IPS DF 19.7 (cell line): ENCODE data around the gene REG4.

ENCODE experiments used
- DNase-seq: peaks from one replicate; pipeline ENCODE4 v3.0.0-alpha.2; 2013; ENCODE audit warnings: low read depth, low spot score

Gene REG4

DNA sequence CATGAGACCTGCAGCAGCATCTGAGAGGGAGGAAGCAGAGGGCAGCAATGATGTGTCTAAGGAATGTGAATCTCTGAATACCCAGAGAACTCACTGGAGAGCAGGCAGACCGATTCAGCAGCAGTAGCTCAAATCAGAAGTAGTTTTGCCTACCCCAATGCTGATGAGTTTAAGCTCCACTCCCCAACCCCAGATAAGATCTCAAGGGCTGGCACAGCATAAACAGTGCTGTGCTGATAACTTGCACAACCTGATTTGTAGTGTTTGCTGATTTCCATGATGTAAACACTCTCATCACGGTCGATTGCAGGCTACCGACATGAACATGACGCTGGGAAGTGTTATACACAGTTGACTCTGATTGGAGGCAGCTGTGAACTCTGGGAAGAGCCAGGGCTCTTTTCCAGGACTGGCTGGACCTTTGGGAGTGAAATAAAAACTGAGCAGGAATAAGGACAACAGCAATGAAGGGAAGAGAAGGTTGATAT is 31.3 kb downstream of the REG4 start:
- DNase-seq = no peak

GRCh38 chr1:119778886-119779560 is 32.2 kb downstream of the REG4 start:
- no peak for DNase-seq

GRCh38 chr1:119778359-119778758 is 32.9 kb downstream of the REG4 start:
- DNase-seq = no peak

- no peak for DNase-seq
These were observed 36.3 kb downstream of the REG4 start for GRCh38 chr1:119774746-119775490.

DNA sequence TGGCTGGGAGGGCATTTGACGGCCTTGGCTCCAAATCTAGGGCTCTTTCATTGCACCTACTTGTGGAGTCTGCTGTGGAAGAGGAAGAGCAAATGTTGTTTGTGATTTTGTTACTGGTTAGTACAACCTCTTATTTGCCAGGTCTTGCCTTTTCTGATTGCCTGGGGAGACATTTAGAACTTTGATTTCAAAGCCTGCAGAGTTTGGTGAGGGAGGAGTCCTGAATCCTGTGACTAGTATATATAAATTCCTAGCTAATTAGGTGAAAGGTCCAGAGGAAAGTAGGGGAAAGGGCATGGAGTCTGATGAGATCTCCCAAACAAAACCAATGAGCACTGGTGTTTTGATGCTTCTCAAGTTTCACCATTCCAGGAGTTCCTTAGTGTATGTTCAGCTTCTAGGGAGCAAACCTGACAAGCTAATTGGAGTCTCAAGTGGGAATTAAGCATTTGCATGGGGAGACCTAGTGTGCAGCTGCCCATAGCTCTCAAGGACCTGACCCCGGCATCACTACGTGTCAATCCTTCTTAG is 37.5 kb downstream of the REG4 start:
- no peak for DNase-seq

GRCh38 chr1:119772298-119772697 is 39.0 kb downstream of the REG4 start:
- no peak for DNase-seq

GRCh38 chr1:119771770-119772169 is 39.5 kb downstream of the REG4 start:
- DNase-seq = no peak

GRCh38 chr1:119771016-119771415 is 40.2 kb downstream of the REG4 start:
- no peak for DNase-seq

DNA sequence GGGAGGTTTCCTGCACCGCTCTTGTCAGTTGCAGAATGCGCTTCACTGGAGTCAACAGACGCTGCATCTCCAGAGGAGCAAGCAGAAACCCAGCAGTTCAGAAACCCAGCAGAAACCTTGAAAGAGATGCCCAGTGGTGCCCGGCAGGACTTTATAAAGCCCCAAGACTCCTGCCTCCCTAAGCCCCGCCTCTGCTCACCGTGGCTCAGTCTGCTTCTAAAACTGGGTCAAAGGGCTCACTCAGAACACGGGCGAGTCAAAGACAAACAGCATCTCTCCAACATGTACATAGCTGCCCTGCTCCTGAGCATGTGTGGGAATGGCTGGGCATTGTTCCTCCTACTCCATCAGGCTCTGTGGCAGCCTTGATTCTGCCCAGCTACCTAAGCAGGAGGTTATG is 42.5 kb downstream of the REG4 start, which contains the start of gene HMGCS2:
Gene HMGCS2 (minus strand): TSS at position 128 of the 400 bp plus-strand sequence. CDS start 61 bp downstream, at position 67.
- DNase-seq = no peak

DNA sequence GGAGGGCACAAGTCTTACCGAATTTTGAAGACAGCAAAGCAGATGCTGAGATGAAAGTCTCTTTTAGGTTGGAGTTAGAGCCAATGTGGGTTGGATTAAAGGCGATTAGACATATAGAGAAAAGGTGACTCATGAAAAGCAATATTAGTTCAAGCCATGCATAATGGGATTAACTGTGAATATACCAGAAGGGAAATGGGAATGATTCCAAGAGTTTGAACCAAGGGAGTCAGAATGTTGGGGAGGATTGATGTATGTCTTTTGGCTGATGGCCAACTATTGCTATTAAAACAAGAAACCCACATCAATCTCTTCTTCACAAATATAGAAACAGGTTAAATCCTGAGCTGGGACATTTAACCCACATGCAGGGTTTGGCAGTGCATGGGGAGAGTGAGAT is 43.8 kb downstream of the REG4 start:
- DNase-seq = no peak

GRCh38 chr1:119766374-119766794 is 44.9 kb downstream of the REG4 start:
- no peak for DNase-seq

DNA sequence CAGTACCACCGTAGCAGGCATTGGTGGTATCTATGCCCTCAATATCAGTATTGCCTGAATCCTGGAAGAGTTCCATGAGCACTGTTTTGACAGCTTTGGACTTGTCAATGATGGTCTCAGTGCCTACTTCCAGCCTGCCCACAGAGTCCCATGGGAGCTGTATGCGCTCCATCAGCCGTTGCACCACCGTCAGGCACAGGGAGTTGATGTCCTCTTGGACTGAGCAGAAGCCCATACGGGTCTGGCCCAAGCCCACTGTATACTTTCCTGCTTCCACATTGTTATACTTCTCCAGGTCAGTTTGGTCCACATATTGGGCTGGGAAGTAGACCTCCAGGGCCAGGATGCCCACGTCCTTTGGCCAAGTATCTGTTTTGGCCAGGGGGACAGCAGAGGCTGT is 47.0 kb downstream of the REG4 start:
- DNase-seq = no peak

DNA sequence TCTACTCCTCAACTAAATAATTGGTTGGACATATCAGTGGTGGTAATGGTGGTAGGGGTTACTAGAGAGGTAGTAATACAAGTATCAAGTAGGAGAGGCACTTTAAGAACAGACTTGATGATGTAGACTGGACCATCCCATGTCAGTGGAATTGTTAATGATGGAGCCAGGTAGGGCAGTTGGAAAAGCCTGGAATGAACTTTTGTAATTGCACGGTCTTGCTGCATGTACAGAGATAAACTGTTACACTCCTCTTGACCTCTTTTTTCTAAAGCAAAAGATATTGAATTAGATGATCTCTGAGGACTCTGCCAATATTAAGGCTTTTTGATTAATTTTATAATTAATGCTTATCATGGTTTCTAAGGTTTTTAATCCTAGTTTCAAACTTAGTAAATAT is 48.3 kb downstream of the REG4 start:
- DNase-seq = no peak

DNA sequence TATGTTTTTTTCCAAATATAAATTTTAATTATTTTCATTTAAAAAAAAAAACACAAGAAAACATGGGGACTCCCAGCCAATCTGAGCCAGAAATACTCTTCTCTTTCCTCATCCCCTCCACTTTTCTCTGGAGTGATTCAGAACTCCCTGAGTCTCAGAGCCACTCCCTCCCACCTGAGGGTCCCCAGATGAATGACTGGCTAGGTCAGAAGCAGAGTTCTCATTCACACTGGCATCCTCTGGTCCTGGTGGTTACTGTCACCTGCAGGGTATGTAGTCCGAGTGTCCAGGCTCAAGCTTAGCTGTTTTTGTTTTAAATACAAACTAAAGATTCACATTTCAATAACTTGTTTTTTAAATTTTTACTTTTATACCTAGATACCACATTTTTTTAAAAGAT is 48.9 kb downstream of the REG4 start:
- no peak for DNase-seq

DNA sequence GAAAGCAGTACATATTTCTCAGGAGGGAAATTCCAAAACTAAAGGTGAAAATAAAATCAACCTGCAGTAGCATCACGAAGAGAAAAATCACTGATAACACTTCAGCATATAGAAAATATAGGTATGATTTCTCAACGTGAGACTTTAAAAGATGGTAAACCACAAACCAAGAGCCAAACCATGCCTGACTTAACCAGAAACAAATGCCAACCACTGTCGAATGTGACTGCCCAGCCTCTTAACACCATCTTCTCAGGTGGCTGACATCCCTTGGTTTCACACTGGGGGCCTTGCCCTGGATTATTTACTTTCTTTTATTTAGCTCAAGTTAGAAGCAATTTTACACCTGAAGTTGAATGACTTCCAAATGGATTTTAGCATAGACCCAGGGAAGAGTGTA is 52.7 kb downstream of the REG4 start:
- no peak for DNase-seq

GRCh38 chr1:119752592-119752991 is 58.7 kb downstream of the REG4 start:
- no peak for DNase-seq

- DNase-seq = no peak
These were observed 63.2 kb downstream of the REG4 start for GRCh38 chr1:119748040-119748439.

DNA sequence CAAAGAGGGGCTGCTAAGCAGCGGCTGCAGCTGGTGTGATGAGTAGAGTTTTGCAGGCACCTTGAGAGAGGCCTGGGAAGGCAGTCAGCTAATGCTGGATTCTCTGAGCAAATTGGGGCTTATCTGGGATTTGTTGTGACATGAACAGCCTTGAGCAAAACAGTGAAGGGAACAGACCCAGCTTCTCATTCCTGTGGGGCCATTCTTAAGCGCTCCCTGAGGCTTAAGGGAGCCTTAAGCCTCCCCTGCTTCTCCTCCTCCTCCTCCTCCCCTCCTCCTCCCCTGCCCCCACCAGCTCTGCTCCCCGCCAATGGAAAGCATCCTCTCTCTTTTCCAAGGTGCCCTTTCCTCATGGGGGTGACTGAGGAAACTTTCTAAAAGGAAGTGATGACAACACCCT is 63.8 kb downstream of the REG4 start:
- DNase-seq = no peak

DNA sequence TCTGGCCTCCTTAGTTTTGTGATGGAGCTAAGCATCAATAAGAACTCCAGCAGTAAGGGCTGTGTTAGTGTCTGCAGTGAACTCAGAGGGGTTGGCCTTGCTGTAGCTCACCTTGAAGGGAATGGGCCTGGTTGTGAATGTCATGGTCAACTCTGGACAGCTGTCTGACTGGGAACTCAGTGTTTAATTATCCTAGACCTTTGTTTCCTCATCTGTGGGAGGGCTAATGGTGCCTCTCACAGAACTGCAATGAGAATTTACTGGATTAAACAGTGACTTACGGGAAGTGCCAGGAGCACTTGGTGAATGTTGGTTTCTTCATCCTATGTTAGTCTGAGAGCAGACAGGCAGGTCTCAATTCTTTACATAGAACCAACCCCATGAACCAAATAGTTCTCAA is 66.2 kb downstream of the REG4 start:
- no peak for DNase-seq

DNA sequence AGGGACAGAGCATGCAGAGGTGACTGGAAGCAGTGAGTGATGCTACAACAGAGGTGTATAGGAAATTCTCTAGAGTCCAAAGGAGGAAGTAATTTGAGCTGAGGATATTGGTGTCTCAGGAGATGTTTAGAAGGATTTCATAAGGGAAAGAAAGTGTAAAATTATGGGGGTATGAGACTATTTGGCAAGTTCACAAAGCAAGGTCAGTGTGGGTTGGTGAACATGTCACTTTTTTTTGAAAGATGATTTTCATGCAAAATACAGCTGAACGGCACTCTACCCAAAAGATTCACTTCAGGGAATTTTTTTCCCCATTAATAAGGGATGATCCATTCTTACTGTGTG is 66.7 kb downstream of the REG4 start:
- DNase-seq = no peak
